IMR-90 (cell line): ENCODE results near the gene ADCY5. TPM values are rescaled to one million over a fixed set of nuclear protein-coding genes. Genes with fewer than 3 reads are reported as not detected.

ENCODE experiments used
- ATAC-seq: fragments of 200-7000 bp; cut with Tn5 transposase; 2 replicates; pipeline ENCODE4 v1.9.1; 2020; ENCODE audit warnings: low read depth, mild to moderate bottlenecking, moderate library complexity
- BruUV-seq: library from RNA; stranded (reverse); fragments of 400-500 nt; replicated peaks from 2 replicates; lab custom pipeline; 2021; lab: Mats Ljungman, UMichigan
- CTCF ChIA-PET: fragments of 300-600 bp; formaldehyde crosslinking; extraction: SDS; loops from one replicate; lab custom pipeline; 2021; ENCODE audit warnings: antibody characterized with exemption; lab: Yijun Ruan, JAX
- POLR2A ChIA-PET: fragments of 300-600 bp; sonication (Branson Sonifier 250); formaldehyde crosslinking; loops from one replicate; lab custom pipeline; 2022; ENCODE audit warnings: antibody characterized with exemption; ENCODE audit not compliant: unreplicated experiment; lab: Charles Lee
- DNase-seq: peaks from one replicate; pipeline ENCODE4 v3.0.0; 2013
- H2AFZ ChIP-seq: replicated peaks from 2 replicates; pipeline ENCODE3; 2013; ENCODE audit warnings: low read length, mild to moderate bottlenecking; ENCODE audit not compliant: poor library complexity
- H2AK5ac ChIP-seq: 2 replicates; pipeline ENCODE4 v1.6.1; 2013; ENCODE audit warnings: low read depth, low read length, inconsistent platforms
- H2AK9ac ChIP-seq: replicated peaks from 2 replicates; pipeline ENCODE3; 2013; ENCODE audit warnings: mild to moderate bottlenecking, low read depth, low read length, moderate library complexity; ENCODE audit not compliant: poor library complexity
- H2BK120ac ChIP-seq: 2 replicates; pipeline ENCODE4 v1.6.1; 2013; ENCODE audit warnings: low read depth, low read length, inconsistent platforms
- H2BK15ac ChIP-seq: 3 replicates; pipeline ENCODE4 v1.6.1; 2013; ENCODE audit warnings: low read depth, low read length, inconsistent platforms
- H2BK20ac ChIP-seq: 2 replicates; pipeline ENCODE4 v1.6.1; 2013; ENCODE audit warnings: low read depth, mild to moderate bottlenecking, inconsistent platforms, low read length, moderate library complexity
- H2BK5ac ChIP-seq: 2 replicates; pipeline ENCODE4 v1.6.1; 2013; ENCODE audit warnings: mild to moderate bottlenecking, low read depth, low read length, inconsistent platforms; ENCODE audit not compliant: poor library complexity, severe bottlenecking
- H3K14ac ChIP-seq: replicated peaks from 2 replicates; pipeline ENCODE4 v1.6.1; 2013; ENCODE audit warnings: low read depth, low read length, inconsistent platforms
- H3K18ac ChIP-seq: 2 replicates; pipeline ENCODE4 v1.6.1; 2013; ENCODE audit warnings: low read depth, low read length, control low read depth
- H3K23ac ChIP-seq: 2 replicates; pipeline ENCODE4 v1.6.1; 2013; ENCODE audit warnings: low read depth, low read length, inconsistent platforms
- H3K27ac ChIP-seq: 2 replicates; pipeline ENCODE4 v1.5.1; 2013; ENCODE audit warnings: mild to moderate bottlenecking, control low read depth, low read length; ENCODE audit not compliant: insufficient read depth
- H3K27me3 ChIP-seq: 2 replicates; pipeline ENCODE4 v1.6.1; 2013; ENCODE audit warnings: low read length; ENCODE audit not compliant: control insufficient read depth, insufficient read depth
- H3K36me3 ChIP-seq: 2 replicates; pipeline ENCODE4 v1.6.1; 2013; ENCODE audit warnings: low read length, mixed read lengths; ENCODE audit not compliant: control insufficient read depth, insufficient read depth
- H3K4ac ChIP-seq: 2 replicates; pipeline ENCODE4 v1.6.1; 2013; ENCODE audit warnings: low read depth, low read length, inconsistent platforms
- H3K4me1 ChIP-seq: 2 replicates; pipeline ENCODE4 v1.6.1; 2013; ENCODE audit warnings: low read length, mixed read lengths; ENCODE audit not compliant: control insufficient read depth, insufficient read depth
- H3K4me2 ChIP-seq: 2 replicates; pipeline ENCODE4 v1.6.1; 2013; ENCODE audit warnings: low read depth, mild to moderate bottlenecking, control low read depth, low read length, moderate library complexity
- H3K4me3 ChIP-seq: 2 replicates; pipeline ENCODE4 v1.5.1; 2013; ENCODE audit warnings: low read depth, mild to moderate bottlenecking, control low read depth, low read length, moderate library complexity; ENCODE audit not compliant: insufficient read depth
- H3K56ac ChIP-seq: 2 replicates; pipeline ENCODE4 v1.6.1; 2013; ENCODE audit warnings: low read length, inconsistent platforms; ENCODE audit not compliant: insufficient read depth; ENCODE audit errors: extremely low read depth
- H3K79me1 ChIP-seq, 2 experiments: 2 replicates each; pipeline ENCODE4 v1.6.1; 2013; ENCODE audit warnings: low read length in 2 of 2, inconsistent platforms in 1 of 2, low read depth in 1 of 2
- H3K9ac ChIP-seq: 2 replicates; pipeline ENCODE4 v1.6.1; 2013; ENCODE audit warnings: low read depth, low read length, control low read depth
- H3K9me1 ChIP-seq: 2 replicates; pipeline ENCODE4 v1.6.1; 2013; ENCODE audit warnings: low read length, inconsistent platforms; ENCODE audit not compliant: insufficient read depth
- H3K9me3 ChIP-seq: 2 replicates; pipeline ENCODE4 v1.6.1; 2013; ENCODE audit warnings: low read length; ENCODE audit not compliant: control insufficient read depth, insufficient read depth
- H4K20me1 ChIP-seq: 2 replicates; pipeline ENCODE4 v1.6.1; 2013; ENCODE audit warnings: low read length, inconsistent platforms; ENCODE audit not compliant: insufficient read depth
- H4K5ac ChIP-seq: 2 replicates; pipeline ENCODE4 v1.6.1; 2013; ENCODE audit warnings: mild to moderate bottlenecking, low read depth, low read length, control low read depth
- H4K8ac ChIP-seq, 2 experiments: 2 replicates each; pipeline ENCODE4 v1.6.1; 2013; ENCODE audit warnings: low read depth in 2 of 2, low read length in 2 of 2, control low read depth in 1 of 2, inconsistent platforms in 1 of 2
- H4K91ac ChIP-seq: 2 replicates; pipeline ENCODE4 v1.6.1; 2013; ENCODE audit warnings: low read depth, low read length, inconsistent platforms; ENCODE audit not compliant: insufficient read depth
- CEBPB ChIP-seq: IDR thresholded peaks from 2 replicates; pipeline ENCODE4 v1.6.1; 2012; ENCODE audit warnings: low read depth, low read length, improper control_type of control experiment
- CHD1 ChIP-seq: IDR thresholded peaks from 2 replicates; pipeline ENCODE4 v1.6.1; 2012; ENCODE audit warnings: low read depth, low read length, improper control_type of control experiment
- FOS ChIP-seq: fragments of 150-350 bp; IDR thresholded peaks from 2 replicates; pipeline ENCODE4 v1.6.1; 2016; ENCODE audit warnings: low read depth, low read length
- MAFK ChIP-seq: IDR thresholded peaks from 2 replicates; pipeline ENCODE4 v1.6.1; 2012; ENCODE audit warnings: low read depth, low read length, improper control_type of control experiment
- RAD21 ChIP-seq: IDR thresholded peaks from 2 replicates; pipeline ENCODE4 v1.6.1; 2012; ENCODE audit warnings: low read length, improper control_type of control experiment
- RCOR1 ChIP-seq: IDR thresholded peaks from 2 replicates; pipeline ENCODE4 v1.6.1; 2012; ENCODE audit warnings: mild to moderate bottlenecking, low read length, improper control_type of control experiment; ENCODE audit not compliant: insufficient replicate concordance
- RFX5 ChIP-seq: IDR thresholded peaks from 2 replicates; pipeline ENCODE4 v1.8.0; 2012; ENCODE audit warnings: low read depth, mild to moderate bottlenecking, low read length, moderate library complexity
- SMC3 ChIP-seq: fragments of 150-350 bp; IDR thresholded peaks from 2 replicates; pipeline ENCODE4 v1.6.1; 2016; ENCODE audit warnings: low read depth, mild to moderate bottlenecking, antibody characterized with exemption, low read length, moderate library complexity
- whole genome bisulfite sequencing, 2 experiments: methylation state at CpG; one replicate each; pipeline versions ENCODE4 v1.1.5 to v1.1.7; 2013; ENCODE audit warnings: missing lambda C conversion rate in 2 of 2; ENCODE audit not compliant: insufficient read length in 1 of 2; ENCODE audit errors: extremely low coverage in 2 of 2; 5-methylcytosine and 5-hydroxymethylcytosine counted together
- dilution Hi-C: fragments of 300-500 bp; cut with HindIII; formaldehyde crosslinking; loops from one replicate; pipeline ENCODE4 v1.14.3; 2018; ENCODE audit warnings: low sequenced_read_pairs; ENCODE audit not compliant: unreplicated experiment
- in situ Hi-C: fragments of 300-500 bp; cut with MboI; formaldehyde crosslinking; loops from 3 replicates; pipeline ENCODE4 v1.14.3; 2019; ENCODE audit warnings: low sequenced_read_pairs, inconsistent platforms, mixed read lengths
- intact Hi-C: fragments of 100-400 bp; cut with micrococcal nuclease; formaldehyde crosslinking; loops from 2 replicates; pipeline ENCODE4 v1.10.0; 2022
- polyA plus RNA-seq, 3 experiments: library from polyadenylated mRNA; depleted of rRNA; stranded (reverse); fragments of >200 nt; gene quantifications; 2 replicates each; pipeline ENCODE4 v1.2.3, GENCODE V29; 2012; ENCODE audit warnings: low replicate concordance in 1 of 3
- total RNA-seq: library from RNA; depleted of rRNA; stranded (reverse); fragments of >200 nt; gene quantifications from 2 replicates; pipeline ENCODE4 v1.2.3, GENCODE V29; 2012
- TF ChIP-seq, protein P1 (sequence below): fragments of 150-350 bp; IDR thresholded peaks from 2 replicates; pipeline ENCODE4 v1.6.1; 2016; ENCODE audit warnings: low read depth, mild to moderate bottlenecking, low read length, moderate library complexity, borderline replicate concordance
- TF ChIP-seq, protein P2 (sequence below): conservative IDR thresholded peaks from 2 replicates; pipeline ENCODE4 v1.5.1; 2012; ENCODE audit warnings: mild to moderate bottlenecking, low read depth, low read length, improper control_type of control experiment

Gene ADCY5
- total and polyA plus RNA-seq, 2 of the 4 experiments (the other 2 are of a cell fraction): 0.14 to 0.18 TPM

DNA sequence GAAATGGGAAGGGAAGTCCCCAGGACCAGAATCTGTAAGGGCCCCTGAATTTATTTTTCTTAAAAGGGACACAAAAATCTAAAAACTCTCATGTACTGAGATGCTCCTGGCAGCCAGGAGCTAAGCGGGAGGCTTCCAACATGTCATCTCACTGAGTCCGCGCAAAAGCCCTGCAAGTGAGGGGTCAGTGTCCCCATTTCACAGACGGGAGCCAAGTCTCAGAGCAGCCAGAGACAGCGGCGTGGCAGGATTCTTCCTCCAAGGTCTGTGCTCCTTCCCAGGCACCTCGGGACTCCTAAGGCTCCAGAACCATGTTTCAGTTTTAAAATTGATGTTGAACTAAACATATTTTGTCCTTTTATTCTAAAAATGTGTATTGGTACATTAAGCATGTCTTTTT lies 114.8 kb downstream of the ADCY5 start:
- H4K20me1 ChIP-seq: 0 out of 2 replicates have a peak, but pooled peaks cover 1% of the 10 kb centered on the region
- H2BK120ac ChIP-seq: no peak overlapping the region
- no peak overlapping the region for H2AK9ac ChIP-seq
- intact Hi-C loops: no loop called here
- POLR2A ChIA-PET: interaction anchor here (0.6 kb wide), 1 partner anchor 724 kb away, joined by 3 read pairs; no protein-coding TSS in a partner anchor
- ATAC-seq (no peak), DNase-seq (no peak)
- no peak overlapping the region for H3K56ac ChIP-seq
- in situ Hi-C loops: no loop called here
- H2BK15ac ChIP-seq: no peak overlapping the region
- peaks cover 5% of the 10 kb centered on the region; the same call in 1 of the 2 replicates for H3K9me3 ChIP-seq
- H3K27ac ChIP-seq: no peak overlapping the region
- no TSS peak for BruUV-seq
- no peak for TF ChIP-seq CEBPB
- TF ChIP-seq, protein P1, sequence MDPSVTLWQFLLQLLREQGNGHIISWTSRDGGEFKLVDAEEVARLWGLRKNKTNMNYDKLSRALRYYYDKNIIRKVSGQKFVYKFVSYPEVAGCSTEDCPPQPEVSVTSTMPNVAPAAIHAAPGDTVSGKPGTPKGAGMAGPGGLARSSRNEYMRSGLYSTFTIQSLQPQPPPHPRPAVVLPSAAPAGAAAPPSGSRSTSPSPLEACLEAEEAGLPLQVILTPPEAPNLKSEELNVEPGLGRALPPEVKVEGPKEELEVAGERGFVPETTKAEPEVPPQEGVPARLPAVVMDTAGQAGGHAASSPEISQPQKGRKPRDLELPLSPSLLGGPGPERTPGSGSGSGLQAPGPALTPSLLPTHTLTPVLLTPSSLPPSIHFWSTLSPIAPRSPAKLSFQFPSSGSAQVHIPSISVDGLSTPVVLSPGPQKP: no peak
- no peak for TF ChIP-seq CHD1
- TF ChIP-seq MAFK: no peak
- TF ChIP-seq RCOR1: no peak
- no peak for TF ChIP-seq RAD21
- no peak for TF ChIP-seq RFX5
- no peak for TF ChIP-seq FOS
- TF ChIP-seq SMC3: no peak
- TF ChIP-seq, protein P2, sequence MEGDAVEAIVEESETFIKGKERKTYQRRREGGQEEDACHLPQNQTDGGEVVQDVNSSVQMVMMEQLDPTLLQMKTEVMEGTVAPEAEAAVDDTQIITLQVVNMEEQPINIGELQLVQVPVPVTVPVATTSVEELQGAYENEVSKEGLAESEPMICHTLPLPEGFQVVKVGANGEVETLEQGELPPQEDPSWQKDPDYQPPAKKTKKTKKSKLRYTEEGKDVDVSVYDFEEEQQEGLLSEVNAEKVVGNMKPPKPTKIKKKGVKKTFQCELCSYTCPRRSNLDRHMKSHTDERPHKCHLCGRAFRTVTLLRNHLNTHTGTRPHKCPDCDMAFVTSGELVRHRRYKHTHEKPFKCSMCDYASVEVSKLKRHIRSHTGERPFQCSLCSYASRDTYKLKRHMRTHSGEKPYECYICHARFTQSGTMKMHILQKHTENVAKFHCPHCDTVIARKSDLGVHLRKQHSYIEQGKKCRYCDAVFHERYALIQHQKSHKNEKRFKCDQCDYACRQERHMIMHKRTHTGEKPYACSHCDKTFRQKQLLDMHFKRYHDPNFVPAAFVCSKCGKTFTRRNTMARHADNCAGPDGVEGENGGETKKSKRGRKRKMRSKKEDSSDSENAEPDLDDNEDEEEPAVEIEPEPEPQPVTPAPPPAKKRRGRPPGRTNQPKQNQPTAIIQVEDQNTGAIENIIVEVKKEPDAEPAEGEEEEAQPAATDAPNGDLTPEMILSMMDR: no peak
- H4K5ac ChIP-seq: no peak overlapping the region
- no peak overlapping the region for H2BK20ac ChIP-seq
- no peak overlapping the region for H3K4ac ChIP-seq
- dilution Hi-C loops: no loop called here
- H3K9ac ChIP-seq: no peak overlapping the region
- H3K4me1 ChIP-seq: no peaks in the 10 kb centered on the region
- no peak overlapping the region for H3K23ac ChIP-seq
- no peak overlapping the region for H3K18ac ChIP-seq
- H2AFZ ChIP-seq: no peak overlapping the region
- H2AK5ac ChIP-seq: no peak overlapping the region
- H3K27me3 ChIP-seq: peaks cover 38% of the 10 kb centered on the region; the same call in 1 of the 2 replicates
- H3K4me2 ChIP-seq: no peak overlapping the region
- no peaks in the 10 kb centered on the region for H3K9me1 ChIP-seq
- H3K79me1 ChIP-seq: no peaks in the 10 kb centered on the region
- CTCF ChIA-PET: no interaction called here
- no peak overlapping the region for H4K91ac ChIP-seq
- WGBS, 2 experiments: 84% methylated on average over 6 of the region's 7 CpGs; no CpG with 5 or more reads in 1 of the 2 experiments
- no peak overlapping the region for H2BK5ac ChIP-seq
- H3K4me3 ChIP-seq: no peak overlapping the region
- no peaks in the 10 kb centered on the region for H3K36me3 ChIP-seq
- H3K14ac ChIP-seq: no peak overlapping the region
- no peak overlapping the region for H4K8ac ChIP-seq
